Muscle of leg (tissue), 11 donors: ENCODE measurements around the gene DNAH2. TPM values are rescaled to one million over a fixed set of nuclear protein-coding genes. Genes with fewer than 3 reads are reported as not detected.

Experiments
- DNase-seq: peaks from one replicate; pipeline ENCODE4 v3.0.0; 2013
- H3K27ac ChIP-seq: one replicate; pipeline ENCODE4 v1.5.1; 2013; ENCODE audit warnings: mild to moderate bottlenecking, low read length, control low read depth
- H3K27me3 ChIP-seq: one replicate; pipeline ENCODE4 v1.6.1; 2013; ENCODE audit warnings: low read length; ENCODE audit not compliant: control insufficient read depth, insufficient read depth
- H3K36me3 ChIP-seq: one replicate; pipeline ENCODE4 v1.6.1; 2013; ENCODE audit warnings: low read length; ENCODE audit not compliant: control insufficient read depth, insufficient read depth
- H3K4me1 ChIP-seq: one replicate; pipeline ENCODE4 v1.6.1; 2013; ENCODE audit warnings: low read length; ENCODE audit not compliant: control insufficient read depth, insufficient read depth
- H3K4me3 ChIP-seq: one replicate; pipeline ENCODE4 v1.5.1; 2013; ENCODE audit warnings: low read length, control low read depth
- H3K9me3 ChIP-seq: replicated peaks from 2 replicates; pipeline ENCODE4 v1.6.1; 2013; ENCODE audit warnings: low read depth, low read length; ENCODE audit not compliant: control insufficient read depth
- WGBS: methylation state at CpG from one replicate; pipeline ENCODE4 v1.1.5; 2013; ENCODE audit warnings: missing lambda C conversion rate; ENCODE audit not compliant: insufficient coverage; 5-methylcytosine and 5-hydroxymethylcytosine counted together
- polyA plus RNA-seq, 8 donors: library from polyadenylated mRNA; unstranded; fragments of 120-200 nt; gene quantifications; one replicate each; pipeline versions ENCODE4 v1.2.1 to v1.2.3, GENCODE V29; 2013; ENCODE audit warnings: inconsistent platforms in 1 of 8, low replicate concordance in 1 of 8; ENCODE audit not compliant: insufficient read length in 8 of 8, insufficient read depth in 1 of 8
- total RNA-seq: library from RNA; stranded (reverse); fragments of 120-200 nt; gene quantifications from one replicate; pipeline ENCODE4 v1.2.4, GENCODE V29; 2013

The DNAH2 gene
- total and polyA plus RNA-seq, 9 donors = 3.9 to 18.3 (median 6.2) TPM

DNA sequence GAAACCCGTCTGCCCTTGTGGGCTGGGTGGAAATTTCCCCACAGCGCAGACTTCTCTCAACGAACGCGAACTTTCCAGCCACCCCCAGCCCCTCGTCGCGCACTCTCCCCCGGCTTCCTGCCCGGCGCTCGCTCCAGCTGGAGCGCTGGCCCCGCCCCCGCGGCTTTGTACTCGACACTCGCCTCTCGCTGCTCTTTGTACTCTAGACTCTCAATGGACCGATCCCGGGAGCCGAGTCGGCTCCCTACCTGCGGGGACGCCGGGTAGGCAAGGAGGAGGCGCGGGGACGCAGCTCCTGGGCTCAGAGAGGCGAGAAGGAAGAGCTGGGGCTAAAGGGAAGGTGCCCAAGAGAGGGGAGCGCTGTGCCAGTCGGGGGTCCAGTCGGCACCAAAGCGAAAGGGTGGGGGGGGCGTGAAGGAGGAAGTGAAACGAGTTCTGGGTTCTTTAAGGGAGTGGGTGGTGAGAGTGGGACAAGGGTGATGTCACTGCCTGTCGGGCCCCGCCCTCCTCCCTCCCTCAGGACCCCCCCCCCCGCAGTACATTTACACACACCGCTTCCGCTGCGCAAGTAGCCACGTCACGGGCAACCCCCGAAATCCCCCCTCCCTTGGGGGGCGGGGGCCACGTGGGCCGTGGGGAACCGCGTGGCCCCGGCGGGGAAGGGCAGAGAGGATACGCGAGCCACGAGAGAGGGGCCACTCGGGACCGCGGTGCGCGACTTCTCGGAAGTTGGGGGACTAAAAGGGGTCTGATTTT is 126.2 kb downstream of the DNAH2 start:
- peak; percentile 89 for DNase-seq
- Histone ChIP-seq H3K4me1 (peaks cover 45% of the 10 kb centered on the region), H3K36me3 (peaks cover 46% of the 10 kb centered on the region), H3K9me3 (no peaks in the 10 kb centered on the region), H3K4me3 (peak overlapping the region; percentile 61), H3K27me3 (no peaks in the 10 kb centered on the region), H3K27ac (peak overlapping the region; percentile 98)
- WGBS = under 1% methylated on average over 51 of the region's 61 CpGs

DNA sequence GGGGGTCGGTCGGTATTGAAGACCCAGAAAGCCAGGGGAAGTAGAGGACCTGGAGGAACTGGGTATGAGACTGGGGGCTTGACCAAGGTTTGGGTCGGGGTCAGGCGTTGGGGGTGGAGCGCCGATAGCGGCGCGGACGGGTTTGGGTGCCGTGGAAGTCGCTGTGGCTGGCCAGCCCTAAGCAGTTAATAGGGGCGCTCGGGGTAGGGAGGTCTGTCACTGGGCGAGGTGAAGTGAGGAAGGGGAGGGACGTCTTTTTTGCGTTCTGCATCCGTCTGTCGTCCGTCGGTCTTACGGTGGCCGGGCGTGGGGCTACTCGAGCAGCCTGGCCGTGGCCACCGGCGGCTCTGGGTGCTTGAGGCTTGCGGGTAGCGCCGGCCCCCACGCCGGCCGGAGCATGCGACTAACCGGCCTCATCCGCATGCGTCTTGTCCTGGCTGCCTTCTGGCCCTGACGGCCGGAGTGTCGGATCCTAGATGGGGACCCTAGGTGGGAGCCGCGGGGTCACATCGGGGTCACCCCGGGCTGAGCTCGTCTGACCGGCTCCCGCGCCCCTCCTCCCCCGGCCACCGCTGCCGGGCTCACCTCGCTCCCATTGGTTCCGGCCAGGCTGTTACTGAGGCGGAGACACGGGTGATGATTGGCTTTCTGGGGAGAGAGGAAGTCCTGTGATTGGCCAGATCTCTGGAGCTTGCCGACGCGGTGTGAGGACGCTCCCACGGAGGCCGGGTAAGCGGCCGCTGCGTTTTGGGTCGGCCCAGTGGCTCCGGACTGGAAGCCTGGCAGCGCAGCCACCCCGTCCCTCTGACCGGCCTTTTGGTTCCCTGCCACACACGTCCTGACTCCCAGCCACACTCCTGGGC is 127.0 kb downstream of the DNAH2 start:
- H3K36me3 ChIP-seq = peaks cover 53% of the 10 kb centered on the region
- no peaks in the 10 kb centered on the region for H3K9me3 ChIP-seq
- H3K4me1 ChIP-seq = peaks cover 37% of the 10 kb centered on the region
- peak; percentile 98 for DNase-seq
- peak overlapping the region; percentile 61 for H3K4me3 ChIP-seq
- peak overlapping the region; percentile 98 for H3K27ac ChIP-seq
- WGBS = under 1% methylated on average over 69 of the region's 71 CpGs
- no peaks in the 10 kb centered on the region for H3K27me3 ChIP-seq

DNA sequence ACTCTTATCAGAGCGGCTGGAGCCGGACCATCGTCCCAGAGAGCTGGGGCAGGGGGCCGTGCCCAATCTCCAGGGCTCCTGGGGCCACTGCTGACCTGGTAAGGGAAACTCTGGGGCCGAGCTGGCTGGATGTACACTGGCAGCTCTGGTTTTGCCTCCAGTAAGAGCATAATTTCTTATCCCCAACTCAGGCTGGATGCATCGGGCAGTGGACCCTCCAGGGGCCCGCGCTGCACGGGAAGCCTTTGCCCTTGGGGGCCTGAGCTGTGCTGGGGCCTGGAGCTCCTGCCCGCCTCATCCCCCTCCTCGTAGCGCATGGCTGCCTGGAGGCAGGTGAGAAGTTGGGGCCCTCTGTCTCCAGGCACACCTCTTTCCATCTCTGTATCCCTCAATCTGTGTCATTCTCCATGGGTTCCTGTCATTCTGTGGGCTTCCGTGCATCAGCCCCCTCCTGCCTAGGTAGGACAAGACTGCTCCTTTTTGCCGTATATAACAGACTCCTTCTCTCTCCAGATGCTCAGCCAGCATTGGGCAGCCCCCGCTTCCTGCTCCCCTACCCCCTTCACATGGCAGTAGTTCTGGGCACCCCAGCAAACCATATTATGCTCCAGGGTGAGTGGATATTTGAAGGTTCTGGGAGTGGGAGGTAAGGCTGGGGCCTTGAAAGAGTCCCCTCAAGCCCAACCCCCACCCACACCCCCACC is 128.0 kb downstream of the DNAH2 start:
- Histone ChIP-seq H3K4me3 (peak overlapping the region; percentile 61), H3K36me3 (peaks cover 54% of the 10 kb centered on the region), H3K27ac (peak overlapping the region; percentile 98), H3K9me3 (no peaks in the 10 kb centered on the region), H3K27me3 (no peaks in the 10 kb centered on the region), H3K4me1 (peaks cover 31% of the 10 kb centered on the region)
- 86% methylated on average over 12 of the region's 15 CpGs for WGBS
- DNase-seq = no peak

DNA sequence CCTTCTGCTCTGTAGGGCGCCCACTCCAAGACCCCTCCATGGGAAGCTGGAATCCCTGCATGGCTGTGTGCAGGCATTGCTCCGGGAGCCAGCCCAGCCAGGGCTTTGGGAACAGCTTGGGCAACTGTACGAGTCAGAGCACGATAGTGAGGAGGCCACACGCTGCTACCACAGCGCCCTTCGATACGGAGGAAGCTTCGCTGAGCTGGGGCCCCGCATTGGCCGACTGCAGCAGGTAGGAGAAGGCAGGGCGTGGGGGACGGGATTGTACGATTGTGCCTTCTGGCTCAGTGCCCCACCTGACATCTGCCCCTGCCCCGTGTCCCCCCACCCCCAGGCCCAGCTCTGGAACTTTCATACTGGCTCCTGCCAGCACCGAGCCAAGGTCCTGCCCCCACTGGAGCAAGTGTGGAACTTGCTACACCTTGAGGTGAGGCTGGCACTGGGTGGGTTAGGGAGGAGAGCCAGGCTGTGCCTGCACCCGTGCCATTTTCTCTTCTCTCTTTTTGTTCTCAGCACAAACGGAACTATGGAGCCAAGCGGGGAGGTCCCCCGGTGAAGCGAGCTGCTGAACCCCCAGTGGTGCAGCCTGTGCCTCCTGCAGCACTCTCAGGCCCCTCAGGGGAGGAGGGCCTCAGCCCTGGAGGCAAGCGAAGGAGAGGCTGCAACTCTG is 128.7 kb downstream of the DNAH2 start:
- no peak for DNase-seq
- Histone ChIP-seq H3K27ac (no peak overlapping the region), H3K27me3 (no peaks in the 10 kb centered on the region), H3K4me1 (peaks cover 25% of the 10 kb centered on the region), H3K36me3 (peaks cover 58% of the 10 kb centered on the region), H3K4me3 (no peak overlapping the region), H3K9me3 (no peaks in the 10 kb centered on the region)
- 93% methylated on average over 13 of the region's 22 CpGs for WGBS

DNA sequence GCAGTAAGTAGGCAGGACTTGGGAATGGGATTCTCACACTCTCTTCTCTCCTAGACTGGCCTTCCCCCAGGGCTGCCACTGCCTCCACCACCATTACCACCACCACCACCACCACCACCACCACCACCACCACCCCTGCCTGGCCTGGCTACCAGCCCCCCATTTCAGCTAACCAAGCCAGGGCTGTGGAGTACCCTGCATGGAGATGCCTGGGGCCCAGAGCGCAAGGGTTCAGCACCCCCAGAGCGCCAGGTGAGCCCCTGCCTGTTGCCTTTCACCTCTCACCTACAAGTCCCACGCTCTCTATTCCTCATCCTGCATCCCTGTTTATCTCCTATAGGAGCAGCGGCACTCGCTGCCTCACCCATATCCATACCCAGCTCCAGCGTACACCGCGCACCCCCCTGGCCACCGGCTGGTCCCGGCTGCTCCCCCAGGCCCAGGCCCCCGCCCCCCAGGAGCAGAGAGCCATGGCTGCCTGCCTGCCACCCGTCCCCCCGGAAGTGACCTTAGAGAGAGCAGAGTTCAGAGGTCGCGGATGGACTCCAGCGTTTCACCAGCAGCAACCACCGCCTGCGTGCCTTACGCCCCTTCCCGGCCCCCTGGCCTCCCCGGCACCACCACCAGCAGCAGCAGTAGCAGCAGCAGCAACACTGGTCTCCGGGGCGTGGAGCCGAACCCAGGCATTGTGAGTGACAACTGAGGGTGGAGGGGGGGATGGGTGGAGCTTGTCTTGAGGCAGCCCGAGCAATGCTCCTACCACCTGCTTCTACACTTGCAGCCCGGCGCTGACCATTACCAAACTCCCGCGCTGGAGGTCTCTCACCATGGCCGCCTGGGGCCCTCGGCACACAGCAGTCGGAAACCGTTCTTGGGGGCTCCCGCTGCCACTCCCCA is 129.5 kb downstream of the DNAH2 start:
- DNase-seq = peak; percentile 12
- no peaks in the 10 kb centered on the region for H3K9me3 ChIP-seq
- WGBS = 82% methylated on average over 17 of the region's 34 CpGs
- H3K36me3 ChIP-seq = peaks cover 66% of the 10 kb centered on the region
- peaks cover 29% of the 10 kb centered on the region for H3K4me1 ChIP-seq
- no peak overlapping the region for H3K4me3 ChIP-seq
- H3K27me3 ChIP-seq = no peaks in the 10 kb centered on the region
- no peak overlapping the region for H3K27ac ChIP-seq

DNA sequence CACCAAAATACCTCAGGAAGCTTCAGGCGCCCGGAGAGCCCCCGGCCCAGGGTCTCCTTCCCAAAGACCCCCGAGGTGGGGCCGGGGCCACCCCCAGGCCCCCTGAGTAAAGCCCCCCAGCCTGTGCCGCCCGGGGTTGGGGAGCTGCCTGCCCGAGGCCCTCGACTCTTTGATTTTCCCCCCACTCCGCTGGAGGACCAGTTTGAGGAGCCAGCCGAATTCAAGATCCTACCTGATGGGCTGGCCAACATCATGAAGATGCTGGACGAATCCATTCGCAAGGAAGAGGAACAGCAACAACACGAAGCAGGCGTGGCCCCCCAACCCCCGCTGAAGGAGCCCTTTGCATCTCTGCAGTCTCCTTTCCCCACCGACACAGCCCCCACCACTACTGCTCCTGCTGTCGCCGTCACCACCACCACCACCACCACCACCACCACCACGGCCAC is 130.6 kb downstream of the DNAH2 start:
- no peaks in the 10 kb centered on the region for H3K9me3 ChIP-seq
- H3K4me3 ChIP-seq = no peak overlapping the region
- WGBS = 85% methylated on average over 10 of the region's 20 CpGs
- H3K27me3 ChIP-seq = no peaks in the 10 kb centered on the region
- peaks cover 77% of the 10 kb centered on the region for H3K36me3 ChIP-seq
- peaks cover 26% of the 10 kb centered on the region for H3K4me1 ChIP-seq
- DNase-seq = no peak
- no peak overlapping the region for H3K27ac ChIP-seq

DNA sequence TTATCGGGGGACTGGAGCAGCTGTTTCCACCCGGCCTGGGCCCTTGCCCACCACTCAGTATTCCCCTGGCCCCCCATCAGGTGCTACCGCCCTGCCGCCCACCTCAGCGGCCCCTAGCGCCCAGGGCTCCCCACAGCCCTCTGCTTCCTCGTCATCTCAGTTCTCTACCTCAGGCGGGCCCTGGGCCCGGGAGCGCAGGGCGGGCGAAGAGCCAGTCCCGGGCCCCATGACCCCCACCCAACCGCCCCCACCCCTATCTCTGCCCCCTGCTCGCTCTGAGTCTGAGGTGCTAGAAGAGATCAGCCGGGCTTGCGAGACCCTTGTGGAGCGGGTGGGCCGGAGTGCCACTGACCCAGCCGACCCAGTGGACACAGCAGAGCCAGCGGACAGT is 131.2 kb downstream of the DNAH2 start:
- no peak for DNase-seq
- 87% methylated on average over 11 of the region's 21 CpGs for WGBS
- peaks cover 80% of the 10 kb centered on the region for H3K36me3 ChIP-seq
- no peak overlapping the region for H3K4me3 ChIP-seq
- H3K4me1 ChIP-seq = peaks cover 24% of the 10 kb centered on the region
- H3K27ac ChIP-seq = no peak overlapping the region
- H3K27me3 ChIP-seq = no peaks in the 10 kb centered on the region
- H3K9me3 ChIP-seq = no peaks in the 10 kb centered on the region

DNA sequence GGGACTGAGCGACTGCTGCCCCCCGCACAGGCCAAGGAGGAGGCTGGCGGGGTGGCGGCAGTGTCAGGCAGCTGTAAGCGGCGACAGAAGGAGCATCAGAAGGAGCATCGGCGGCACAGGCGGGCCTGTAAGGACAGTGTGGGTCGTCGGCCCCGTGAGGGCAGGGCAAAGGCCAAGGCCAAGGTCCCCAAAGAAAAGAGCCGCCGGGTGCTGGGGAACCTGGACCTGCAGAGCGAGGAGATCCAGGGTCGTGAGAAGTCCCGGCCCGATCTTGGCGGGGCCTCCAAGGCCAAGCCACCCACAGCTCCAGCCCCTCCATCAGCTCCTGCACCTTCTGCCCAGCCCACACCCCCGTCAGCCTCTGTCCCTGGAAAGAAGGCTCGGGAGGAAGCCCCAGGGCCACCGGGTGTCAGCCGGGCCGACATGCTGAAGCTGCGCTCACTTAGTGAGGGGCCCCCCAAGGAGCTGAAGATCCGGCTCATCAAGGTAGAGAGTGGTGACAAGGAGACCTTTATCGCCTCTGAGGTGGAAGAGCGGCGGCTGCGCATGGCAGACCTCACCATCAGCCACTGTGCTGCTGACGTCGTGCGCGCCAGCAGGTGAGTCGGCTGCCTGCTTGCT is 131.7 kb downstream of the DNAH2 start:
- Histone ChIP-seq H3K27ac (no peak overlapping the region), H3K27me3 (no peaks in the 10 kb centered on the region), H3K4me3 (no peak overlapping the region), H3K9me3 (no peaks in the 10 kb centered on the region), H3K36me3 (peaks cover 82% of the 10 kb centered on the region), H3K4me1 (peaks cover 21% of the 10 kb centered on the region)
- 82% methylated on average over 32 of the region's 35 CpGs for WGBS
- DNase-seq = no peak
